Vagina (tissue), 2 donors: ENCODE results near the gene RASGRP2.

Experiments
- CTCF ChIP-seq, 3 experiments: fragments of 450-650 bp in 2 of 3; fragments of 200-600 bp in 1 of 3; sonication (generic) in 1 of 3; IDR thresholded peaks; one replicate each; pipeline ENCODE4 v1.5.1; 2017 to 2019; ENCODE audit warnings: antibody characterized with exemption in 3 of 3, mild to moderate bottlenecking in 2 of 3, moderate library complexity in 2 of 3
- POLR2A ChIP-seq, 2 donors: fragments of 450-650 bp; IDR thresholded peaks; one replicate each; pipeline ENCODE4 v1.6.1; 2017; ENCODE audit warnings: antibody characterized with exemption in 2 of 2, mild to moderate bottlenecking in 2 of 2, moderate library complexity in 2 of 2
- POLR2AphosphoS5 ChIP-seq, 2 donors: sonication (generic); formaldehyde crosslinking; IDR thresholded peaks; one replicate each; pipeline ENCODE4 v1.9.0; 2017; ENCODE audit warnings: antibody characterized with exemption in 2 of 2, mild to moderate bottlenecking in 2 of 2, low read depth in 1 of 2; ENCODE audit not compliant: insufficient read depth in 1 of 2

- TF ChIP-seq POLR2AphosphoS5 (IDR thresholded peaks at IDR 0.05; ENCODE audit: insufficient read depth in 1 of 2, low read depth in 1 of 2) (no peak), POLR2A (IDR thresholded peaks at IDR 0.05) (no peak), CTCF (IDR thresholded peaks at IDR 0.05) (no peak)
Measured at GRCh38 chr11:64747961-64748665, 4.2 kb upstream of the RASGRP2 start.
